NCI-H2171 treated with DMSO at 0.1 percent for 48 hours (cell line): ENCODE data around the gene TM7SF2.

Experiments used
- DNase-seq: peaks from one replicate; lab custom pipeline; 2025; lab: John Stamatoyannopoulos, UW

Gene TM7SF2

DNA sequence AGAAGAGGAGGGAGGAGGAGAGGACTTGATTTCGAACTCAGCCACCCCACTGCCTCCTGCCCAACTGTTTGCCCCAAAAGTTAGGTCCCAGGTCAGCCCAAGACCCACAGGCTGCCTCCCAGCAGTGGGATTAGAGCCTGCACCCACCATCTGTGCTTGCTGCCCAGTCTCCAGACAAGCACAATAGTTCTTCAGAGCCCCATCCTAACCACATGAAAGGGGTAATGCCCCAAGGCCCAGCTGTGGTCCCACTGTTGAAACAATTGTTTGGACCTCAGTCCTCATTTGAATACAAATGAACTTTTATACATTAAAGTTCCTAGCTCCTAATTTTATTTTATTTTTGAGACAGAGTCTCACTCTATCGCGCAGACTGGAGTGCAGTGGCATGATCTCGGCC lies 21.0 kb upstream of the TM7SF2 start:
- DNase-seq: no peak

GRCh38 chr11:65095427-65095826 lies 16.2 kb upstream of the TM7SF2 start:
- DNase-seq: no peak

DNA sequence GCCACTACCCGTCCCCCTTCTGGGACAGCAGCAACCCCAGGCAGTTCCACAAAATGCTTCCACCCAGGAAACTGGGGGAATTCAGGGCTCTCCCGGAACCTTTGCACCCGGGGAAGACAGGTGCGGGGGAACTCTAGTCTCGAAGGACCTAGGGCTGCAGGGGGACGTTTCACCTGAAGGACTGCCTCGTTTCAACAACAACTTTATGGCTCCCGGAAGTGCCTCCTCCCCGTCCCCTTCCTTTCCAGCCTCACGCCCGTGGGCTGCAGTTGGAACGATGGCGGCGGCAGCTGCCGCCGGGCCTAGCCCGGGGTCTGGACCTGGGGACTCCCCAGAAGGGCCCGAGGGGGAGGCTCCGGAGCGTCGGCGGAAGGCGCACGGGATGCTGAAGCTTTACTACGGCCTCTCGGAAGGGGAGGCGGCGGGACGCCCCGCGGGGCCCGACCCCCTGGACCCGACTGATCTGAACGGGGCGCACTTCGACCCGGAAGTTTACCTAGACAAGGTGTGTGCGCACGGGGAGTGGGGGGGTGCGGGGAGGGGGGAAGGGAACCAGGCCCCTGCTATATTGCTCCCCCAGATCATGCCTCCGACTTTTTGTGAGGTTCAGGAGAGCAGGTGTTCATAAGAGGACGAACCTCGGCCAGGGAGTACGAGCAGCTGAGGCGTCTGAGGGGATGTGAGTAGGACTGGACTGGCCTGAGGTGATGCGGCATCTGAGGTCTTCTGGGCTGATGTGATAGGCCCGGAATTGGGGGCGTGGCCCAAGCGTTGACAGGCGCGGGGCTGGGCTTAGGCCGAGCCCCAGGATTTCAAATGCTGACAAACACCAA lies 15.5 kb upstream of the TM7SF2 start, which contains the start of gene VPS51:
Gene VPS51, plus strand, starts transcription at position 241 of the 833 bp plus-strand sequence. Its CDS starts 37 bp downstream, at position 278.
- DNase-seq: peak; percentile 93

DNA sequence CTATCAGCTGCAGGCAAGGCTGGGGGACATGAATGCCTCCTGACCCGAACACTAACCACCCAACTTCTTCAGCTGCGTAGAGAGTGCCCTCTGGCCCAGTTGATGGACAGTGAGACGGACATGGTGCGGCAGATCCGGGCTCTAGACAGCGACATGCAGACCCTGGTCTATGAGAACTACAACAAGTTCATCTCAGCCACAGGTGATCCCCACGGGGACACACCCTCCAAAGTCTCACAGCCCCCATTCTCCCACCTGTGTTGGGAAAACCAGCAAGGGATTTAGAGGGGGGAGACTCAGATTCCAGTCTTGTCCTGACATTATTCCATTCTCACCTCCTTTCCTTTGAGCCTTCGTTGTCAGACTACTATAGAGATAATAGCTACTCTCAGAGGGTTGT lies 14.7 kb upstream of the TM7SF2 start:
- no peak for DNase-seq

- no peak for DNase-seq
Measured at GRCh38 chr11:65100674-65101350, 10.9 kb upstream of the TM7SF2 start.

- no peak for DNase-seq
Measured at GRCh38 chr11:65102142-65103095, 9.3 kb upstream of the TM7SF2 start.

GRCh38 chr11:65103476-65103875 lies 8.2 kb upstream of the TM7SF2 start:
- DNase-seq: no peak

GRCh38 chr11:65104628-65105027 lies 7.0 kb upstream of the TM7SF2 start:
- no peak for DNase-seq

GRCh38 chr11:65107078-65107477 lies 4.6 kb upstream of the TM7SF2 start:
- no peak for DNase-seq

DNA sequence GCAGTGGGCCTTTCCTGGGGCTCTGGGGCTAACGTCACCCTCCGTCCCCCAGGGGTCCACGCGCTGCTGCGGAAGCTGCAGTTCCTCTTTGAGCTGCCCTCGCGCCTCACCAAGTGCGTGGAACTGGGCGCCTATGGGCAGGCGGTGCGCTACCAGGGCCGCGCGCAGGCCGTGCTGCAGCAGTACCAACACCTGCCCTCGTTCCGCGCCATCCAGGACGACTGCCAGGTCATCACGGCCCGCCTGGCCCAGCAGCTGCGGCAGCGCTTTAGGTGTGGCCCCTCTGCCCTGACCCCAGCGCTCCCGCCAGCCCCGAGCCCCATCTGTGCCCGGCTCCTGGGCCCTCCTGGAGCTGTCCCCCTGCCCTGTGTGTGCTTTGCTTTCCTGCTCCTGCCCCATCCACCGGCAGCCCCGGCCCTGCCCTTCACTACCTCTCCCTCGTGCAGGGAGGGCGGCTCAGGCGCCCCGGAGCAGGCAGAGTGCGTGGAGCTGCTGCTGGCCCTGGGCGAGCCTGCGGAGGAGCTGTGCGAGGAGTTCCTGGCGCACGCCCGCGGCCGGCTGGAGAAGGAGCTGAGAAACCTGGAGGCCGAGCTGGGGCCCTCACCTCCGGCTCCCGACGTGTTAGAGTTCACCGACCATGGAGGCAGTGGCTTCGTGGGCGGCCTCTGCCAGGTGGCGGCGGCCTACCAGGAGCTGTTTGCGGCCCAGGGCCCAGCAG lies 3.8 kb upstream of the TM7SF2 start:
- DNase-seq: no peak

DNA sequence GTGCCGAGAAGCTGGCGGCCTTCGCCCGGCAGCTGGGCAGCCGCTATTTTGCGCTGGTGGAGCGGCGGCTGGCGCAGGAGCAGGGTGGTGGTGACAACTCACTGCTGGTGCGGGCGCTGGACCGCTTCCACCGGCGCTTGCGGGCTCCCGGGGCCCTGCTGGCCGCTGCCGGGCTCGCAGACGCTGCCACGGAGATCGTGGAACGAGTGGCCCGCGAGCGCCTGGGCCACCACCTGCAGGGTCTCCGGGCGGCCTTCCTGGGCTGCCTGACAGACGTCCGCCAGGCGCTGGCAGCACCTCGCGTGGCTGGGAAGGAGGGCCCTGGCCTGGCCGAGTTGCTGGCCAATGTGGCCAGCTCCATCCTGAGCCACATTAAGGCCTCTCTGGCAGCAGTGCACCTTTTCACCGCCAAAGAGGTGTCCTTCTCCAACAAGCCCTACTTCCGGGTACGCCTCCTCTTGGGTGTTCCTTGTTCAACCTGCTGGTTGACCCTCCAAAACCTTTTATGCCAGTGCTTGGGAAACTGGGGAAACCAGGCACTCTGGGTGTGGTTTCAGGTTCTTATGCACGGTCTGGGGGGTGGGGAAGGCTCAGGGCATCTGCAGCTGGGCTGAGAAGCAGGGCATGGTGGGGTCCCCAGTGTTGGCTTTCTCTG lies 3.1 kb upstream of the TM7SF2 start:
- DNase-seq: no peak

DNA sequence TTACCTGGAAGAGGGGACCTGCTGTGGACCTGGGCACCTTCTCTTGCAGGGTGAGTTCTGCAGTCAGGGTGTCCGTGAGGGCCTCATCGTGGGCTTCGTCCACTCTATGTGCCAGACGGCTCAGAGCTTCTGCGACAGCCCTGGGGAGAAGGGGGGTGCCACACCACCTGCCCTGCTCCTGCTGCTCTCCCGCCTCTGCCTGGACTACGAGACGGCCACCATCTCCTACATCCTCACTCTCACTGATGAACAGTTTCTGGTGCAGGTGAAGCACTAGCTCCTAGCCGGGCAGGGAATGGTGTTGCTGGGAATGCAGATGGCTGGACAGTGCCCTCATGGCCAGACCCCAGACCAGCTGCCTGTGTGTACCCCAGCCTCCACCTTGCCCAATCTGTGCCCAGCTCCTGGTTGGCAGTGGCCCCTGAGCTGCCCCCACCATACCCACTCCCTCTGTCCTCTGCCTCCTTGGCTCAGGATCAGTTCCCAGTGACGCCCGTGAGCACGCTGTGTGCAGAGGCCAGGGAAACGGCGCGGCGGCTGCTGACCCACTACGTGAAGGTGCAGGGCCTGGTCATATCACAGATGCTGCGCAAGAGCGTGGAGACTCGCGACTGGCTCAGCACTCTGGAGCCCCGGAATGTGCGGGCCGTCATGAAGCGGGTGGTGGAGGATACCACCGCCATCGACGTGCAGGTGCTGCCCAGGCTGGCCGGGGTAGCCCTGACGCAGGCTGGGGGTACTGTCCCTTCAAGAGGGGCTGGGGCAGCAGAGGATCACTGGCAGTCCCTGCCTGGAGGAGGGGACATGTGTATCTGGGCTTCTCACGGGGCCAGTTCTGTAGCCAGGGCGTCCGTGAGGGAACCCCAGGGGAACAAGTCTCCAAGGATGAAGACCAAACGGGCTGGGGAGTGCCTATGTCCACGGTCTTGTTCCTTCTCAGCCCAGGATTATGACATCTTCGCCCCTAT lies 2.2 kb upstream of the TM7SF2 start:
- DNase-seq: no peak

DNA sequence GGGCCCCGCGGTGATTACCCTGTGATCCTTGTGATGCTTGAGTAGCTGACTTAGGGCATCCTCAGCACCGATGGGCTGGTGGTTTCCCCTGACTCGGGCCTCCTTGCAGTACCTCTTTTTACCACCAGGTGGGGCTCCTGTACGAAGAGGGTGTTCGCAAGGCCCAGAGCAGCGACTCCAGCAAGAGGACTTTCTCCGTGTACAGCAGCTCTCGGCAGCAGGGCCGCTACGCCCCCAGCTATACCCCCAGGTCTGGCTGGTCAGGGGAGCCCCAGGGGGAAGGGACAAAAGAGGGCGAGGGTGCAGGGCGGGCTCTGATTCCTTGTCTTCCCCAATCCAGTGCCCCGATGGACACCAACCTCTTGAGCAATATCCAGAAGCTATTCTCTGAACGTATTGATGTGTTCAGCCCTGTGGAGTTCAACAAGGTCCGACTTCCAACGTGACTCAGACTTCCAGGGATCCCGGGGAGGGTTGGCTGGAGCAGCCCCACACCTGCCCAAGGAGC lies 1.3 kb upstream of the TM7SF2 start:
- peak; percentile 82 for DNase-seq

DNA sequence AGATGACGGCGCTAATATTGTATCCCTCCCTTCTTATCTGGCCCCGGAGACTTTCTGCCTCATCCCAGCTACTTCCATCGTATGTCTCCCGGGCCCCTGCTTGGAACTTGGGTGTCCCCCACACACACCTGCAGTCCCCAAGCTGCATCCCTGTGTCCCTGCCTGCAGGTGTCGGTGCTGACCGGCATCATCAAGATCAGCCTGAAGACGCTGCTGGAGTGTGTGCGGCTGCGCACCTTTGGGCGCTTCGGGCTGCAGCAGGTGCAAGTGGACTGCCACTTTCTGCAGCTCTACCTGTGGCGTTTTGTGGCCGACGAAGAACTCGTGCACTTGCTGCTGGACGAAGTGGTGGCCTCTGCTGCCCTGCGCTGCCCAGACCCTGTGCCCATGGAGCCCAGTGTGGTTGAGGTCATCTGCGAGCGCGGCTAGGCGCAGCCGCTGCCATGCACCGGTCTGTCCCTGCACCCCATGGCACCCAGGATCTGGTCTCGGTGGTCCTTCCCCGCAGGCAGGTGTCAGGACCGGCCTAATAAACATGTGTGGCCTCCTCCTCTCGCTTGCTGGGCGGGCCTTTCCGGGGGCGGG lies 421 bp upstream of the TM7SF2 start:
- no peak for DNase-seq

DNA sequence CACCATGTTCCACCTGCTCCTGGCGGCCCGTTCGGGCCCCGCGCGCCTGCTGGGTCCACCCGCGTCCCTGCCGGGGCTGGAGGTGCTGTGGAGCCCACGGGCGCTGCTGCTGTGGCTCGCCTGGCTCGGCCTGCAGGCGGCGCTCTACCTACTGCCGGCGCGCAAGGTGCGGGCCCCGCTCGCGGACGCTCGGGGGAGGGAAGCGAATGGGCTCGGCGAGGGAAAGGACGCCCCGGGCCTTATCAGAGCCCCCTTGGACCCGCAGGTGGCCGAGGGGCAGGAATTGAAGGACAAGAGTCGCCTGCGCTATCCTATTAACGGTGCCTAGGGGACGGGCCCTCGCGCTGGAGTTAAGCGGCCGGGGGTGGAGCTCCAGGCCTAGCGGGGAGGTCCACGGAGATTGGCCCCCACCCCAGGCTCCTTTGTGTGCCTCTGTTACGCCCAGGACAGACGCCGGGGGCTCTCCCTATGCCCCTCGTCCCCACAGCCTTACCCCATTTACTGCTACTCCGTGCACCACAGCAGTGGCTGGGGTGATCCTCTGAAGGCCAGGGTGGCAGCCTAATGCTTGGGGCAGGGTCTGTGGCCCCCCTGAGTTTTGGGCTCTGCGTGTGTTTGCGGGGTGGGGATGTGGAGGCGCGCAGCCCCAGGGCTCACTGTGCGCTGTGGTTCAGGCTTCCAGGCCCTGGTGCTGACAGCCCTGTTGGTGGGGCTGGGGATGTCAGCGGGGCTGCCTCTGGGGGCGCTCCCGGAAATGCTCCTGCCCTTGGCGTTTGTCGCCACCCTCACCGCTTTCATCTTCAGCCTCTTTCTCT lies 1.1 kb downstream of the TM7SF2 start:
- DNase-seq: peak; percentile 57

- DNase-seq: peak; percentile 57
Measured at GRCh38 chr11:65113361-65113756, 1.7 kb downstream of the TM7SF2 start.

DNA sequence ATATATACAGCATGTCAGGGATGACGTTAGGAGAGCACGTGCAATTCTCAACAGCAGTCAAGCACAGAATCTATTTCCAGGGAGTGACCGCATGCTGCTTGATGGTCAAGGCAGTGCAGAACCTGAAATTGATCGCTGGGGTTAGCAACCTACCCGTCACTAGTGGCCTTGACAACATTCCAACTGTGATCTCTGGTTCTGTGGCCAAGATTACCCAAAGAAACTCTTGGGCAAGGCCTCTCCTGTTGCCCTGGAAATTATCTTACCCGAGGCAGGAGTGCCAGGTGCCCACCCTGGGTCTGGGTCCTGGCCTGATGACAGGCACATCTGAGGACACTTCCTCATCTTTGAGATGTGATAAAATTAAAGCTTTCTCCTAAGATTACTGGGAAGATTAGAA lies 2.2 kb downstream of the TM7SF2 start:
- DNase-seq: no peak

GRCh38 chr11:65114538-65115171 lies 3.0 kb downstream of the TM7SF2 start:
- DNase-seq: no peak
